GM12891 (cell line): ENCODE measurements around the gene PACSIN2.

ENCODE experiments used
- DNase-seq: peaks from one replicate; pipeline ENCODE4 v3.0.0; 2011; ENCODE audit warnings: low spot score; ENCODE audit not compliant: insufficient read length
- FAIRE-seq: peaks from 2 replicates; lab custom pipeline; 2011; peaks lifted over from hg19 to GRCh38; lab: Jason Lieb, UNC
- PAX5 ChIP-seq: IDR thresholded peaks from 2 replicates; pipeline ENCODE4 v1.6.1; 2011; ENCODE audit warnings: low read length, moderate library complexity, mild to moderate bottlenecking; ENCODE audit not compliant: insufficient read depth, severe bottlenecking
- POLR2A ChIP-seq: IDR thresholded peaks from 2 replicates; pipeline ENCODE4 v1.6.1; 2011; ENCODE audit warnings: low read depth, low read length, control low read depth
- POLR2AphosphoS5 ChIP-seq: IDR thresholded peaks from 2 replicates; pipeline ENCODE4 v1.6.1; 2011; ENCODE audit warnings: low read depth, low read length, control low read depth
- POU2F2 ChIP-seq: IDR thresholded peaks from 2 replicates; pipeline ENCODE4 v1.6.1; 2011; ENCODE audit warnings: low read depth, mild to moderate bottlenecking, control low read depth, low read length, moderate library complexity
- SPI1 ChIP-seq: IDR thresholded peaks from 2 replicates; pipeline ENCODE4 v1.6.1; 2011; ENCODE audit warnings: low read depth, low read length, control low read depth
- TAF1 ChIP-seq: IDR thresholded peaks from 2 replicates; pipeline ENCODE4 v1.6.1; 2011; ENCODE audit warnings: low read depth, low read length, control low read depth

PACSIN2 gene

GRCh38 chr22:42869888-42870480 lies 145.0 kb downstream of the PACSIN2 start:
- FAIRE-seq: no peak
- TF ChIP-seq SPI1 (no peak), PAX5 (no peak), POLR2AphosphoS5 (no peak), POLR2A (no peak), TAF1 (no peak), POU2F2 (no peak)
- no peak for DNase-seq

- FAIRE-seq (no peak), DNase-seq (no peak)
- TF ChIP-seq POLR2AphosphoS5: no peak
- no peak for TF ChIP-seq TAF1
- no peak for TF ChIP-seq SPI1
- TF ChIP-seq POU2F2: no peak
- TF ChIP-seq PAX5: no peak
- no peak for TF ChIP-seq POLR2A
Observed at GRCh38 chr22:42869463-42869862, 145.5 kb downstream of the PACSIN2 start.

GRCh38 chr22:42868751-42869251 lies 146.1 kb downstream of the PACSIN2 start:
- FAIRE-seq (no peak), DNase-seq (no peak)
- no peak for TF ChIP-seq POLR2A
- no peak for TF ChIP-seq SPI1
- TF ChIP-seq TAF1: no peak
- no peak for TF ChIP-seq POU2F2
- TF ChIP-seq POLR2AphosphoS5: no peak
- no peak for TF ChIP-seq PAX5

- DNase-seq (no peak), FAIRE-seq (no peak)
- TF ChIP-seq POU2F2 (no peak), POLR2AphosphoS5 (0 out of 2 replicates have a peak, but pooled peaks have one; percentile 30)
Observed at GRCh38 chr22:42866100-42866499, 148.8 kb downstream of the PACSIN2 start.

GRCh38 chr22:42865536-42865935 lies 149.4 kb downstream of the PACSIN2 start:
- TF ChIP-seq POLR2AphosphoS5 (no peak), SPI1 (no peak), POLR2A (no peak), POU2F2 (no peak), PAX5 (no peak), TAF1 (no peak)
- FAIRE-seq (no peak), DNase-seq (no peak)

GRCh38 chr22:42863349-42863961 lies 151.5 kb downstream of the PACSIN2 start:
- no peak for TF ChIP-seq PAX5
- no peak for TF ChIP-seq POLR2AphosphoS5
- TF ChIP-seq SPI1: no peak
- no peak for TF ChIP-seq TAF1
- 0 out of 2 replicates have a peak, but pooled peaks have one; percentile 44 for TF ChIP-seq POLR2A
- TF ChIP-seq POU2F2: peak; percentile 26; the same call in 1 of the 2 replicates
- DNase-seq: no peak
- FAIRE-seq: peak; percentile 85

GRCh38 chr22:42862045-42862734 lies 152.8 kb downstream of the PACSIN2 start:
- FAIRE-seq (no peak), DNase-seq (no peak)
- TF ChIP-seq POLR2A (no peak), TAF1 (no peak), PAX5 (no peak)

- FAIRE-seq (no peak), DNase-seq (no peak)
- TF ChIP-seq POLR2A (no peak), POLR2AphosphoS5 (no peak), SPI1 (no peak), PAX5 (no peak), TAF1 (no peak)
Observed at GRCh38 chr22:42860968-42861367, 154.0 kb downstream of the PACSIN2 start.

- DNase-seq: no peak
- FAIRE-seq: peak; percentile 78
- no peak for TF ChIP-seq PAX5
- TF ChIP-seq SPI1: no peak
- TF ChIP-seq POLR2A: no peak
- no peak for TF ChIP-seq POU2F2
- TF ChIP-seq POLR2AphosphoS5: no peak
- no peak for TF ChIP-seq TAF1
Observed at GRCh38 chr22:42857845-42858481, 157.0 kb downstream of the PACSIN2 start.
